HuH-7.5 (cell line): ENCODE results near the gene PRKCB.

Experiments used
- DNase-seq: peaks from one replicate; pipeline ENCODE4 v3.0.0; 2011; ENCODE audit warnings: low spot score

The PRKCB gene

GRCh38 chr16:23836404-23837311 is 875 bp downstream of the PRKCB start:
- no peak for DNase-seq

GRCh38 chr16:23837553-23838308 is 1.9 kb downstream of the PRKCB start:
- DNase-seq, result no peak

GRCh38 chr16:23838485-23839142 is 2.8 kb downstream of the PRKCB start:
- no peak for DNase-seq

GRCh38 chr16:23840310-23840709 is 4.5 kb downstream of the PRKCB start:
- no peak for DNase-seq

- no peak for DNase-seq
Observed at GRCh38 chr16:23842137-23842600, 6.4 kb downstream of the PRKCB start.

- no peak for DNase-seq
Observed at GRCh38 chr16:23843143-23843542, 7.4 kb downstream of the PRKCB start.

- DNase-seq, result no peak
Observed at GRCh38 chr16:23847251-23847650, 11.5 kb downstream of the PRKCB start.

GRCh38 chr16:23847948-23848347 is 12.2 kb downstream of the PRKCB start:
- DNase-seq, result no peak

- no peak for DNase-seq
Observed at GRCh38 chr16:23848958-23849357, 13.2 kb downstream of the PRKCB start.

- DNase-seq, result no peak
Observed at GRCh38 chr16:23852794-23853562, 17.2 kb downstream of the PRKCB start.

- no peak for DNase-seq
Observed at GRCh38 chr16:23855010-23855409, 19.2 kb downstream of the PRKCB start.

- DNase-seq, result no peak
Observed at GRCh38 chr16:23856251-23856709, 20.5 kb downstream of the PRKCB start.

- DNase-seq, result no peak
Observed at GRCh38 chr16:23857256-23857880, 21.6 kb downstream of the PRKCB start.

GRCh38 chr16:23857881-23858269 is 22.1 kb downstream of the PRKCB start:
- no peak for DNase-seq

- DNase-seq, result no peak
Observed at GRCh38 chr16:23858542-23858941, 22.8 kb downstream of the PRKCB start.

- no peak for DNase-seq
Observed at GRCh38 chr16:23859713-23860269, 24.0 kb downstream of the PRKCB start.

GRCh38 chr16:23861874-23862273 is 26.1 kb downstream of the PRKCB start:
- no peak for DNase-seq

- no peak for DNase-seq
Observed at GRCh38 chr16:23862556-23862955, 26.8 kb downstream of the PRKCB start.

GRCh38 chr16:23863511-23864422 is 28.0 kb downstream of the PRKCB start:
- DNase-seq, result no peak

- DNase-seq, result no peak
Observed at GRCh38 chr16:23865853-23866252, 30.1 kb downstream of the PRKCB start.
